ENCODE measurements around the gene SORCS2.
"Not testable (repeated sequence)": the region's sequence is repeated elsewhere in the genome, so short reads cannot be mapped to it uniquely, and the experiment has no call there.

The SORCS2 gene

GRCh38 chr4:7571701-7572100 is 379.4 kb downstream of the SORCS2 start:
- peak; percentile 65 for DNase-seq

GRCh38 chr4:7572894-7573293 is 380.6 kb downstream of the SORCS2 start:
- no peak for DNase-seq

- peak; percentile 58 for DNase-seq
These were observed 381.3 kb downstream of the SORCS2 start for GRCh38 chr4:7573576-7574091.

- DNase-seq = peak; percentile 59
These were observed 382.1 kb downstream of the SORCS2 start for GRCh38 chr4:7574287-7575014.

GRCh38 chr4:7575426-7575825 is 383.1 kb downstream of the SORCS2 start:
- DNase-seq = no peak

GRCh38 chr4:7577361-7578039 is 385.2 kb downstream of the SORCS2 start:
- not testable (repeated sequence) for DNase-seq

- no peak for DNase-seq
These were observed 389.1 kb downstream of the SORCS2 start for GRCh38 chr4:7581477-7581876.

GRCh38 chr4:7582313-7583097 is 390.2 kb downstream of the SORCS2 start:
- no peak for DNase-seq

GRCh38 chr4:7584098-7584497 is 391.8 kb downstream of the SORCS2 start:
- DNase-seq = no peak

GRCh38 chr4:7584606-7585159 is 392.3 kb downstream of the SORCS2 start:
- DNase-seq = no peak

GRCh38 chr4:7585768-7586167 is 393.4 kb downstream of the SORCS2 start:
- no peak for DNase-seq

GRCh38 chr4:7587433-7588405 is 395.4 kb downstream of the SORCS2 start:
- DNase-seq = peak; percentile 61

GRCh38 chr4:7590189-7590588 is 397.9 kb downstream of the SORCS2 start:
- no peak for DNase-seq

- DNase-seq = no peak
These were observed 398.6 kb downstream of the SORCS2 start for GRCh38 chr4:7590899-7591298.

- DNase-seq = peak; percentile 77
These were observed 399.2 kb downstream of the SORCS2 start for GRCh38 chr4:7591409-7592053.

- no peak for DNase-seq
These were observed 401.5 kb downstream of the SORCS2 start for GRCh38 chr4:7593646-7594412.

- DNase-seq = peak; percentile 56
These were observed 403.7 kb downstream of the SORCS2 start for GRCh38 chr4:7595934-7596461.

GRCh38 chr4:7596918-7597606 is 404.7 kb downstream of the SORCS2 start:
- no peak for DNase-seq

- DNase-seq = no peak
These were observed 406.8 kb downstream of the SORCS2 start for GRCh38 chr4:7598939-7599790.

All from retina (tissue), 1 donor.